AG09309 (cell line): ENCODE data around the gene FUT9.
"Not testable (repeated sequence)": the region's sequence is repeated elsewhere in the genome, so short reads cannot be mapped to it uniquely, and the experiment has no call there.

Experiments used
- DNase-seq: peaks from one replicate; pipeline ENCODE4 v3.0.0-alpha.2; 2010; ENCODE audit warnings: low read depth
- H3K4me3 ChIP-seq: 2 replicates; pipeline ENCODE4 v1.5.1; 2011; ENCODE audit warnings: mild to moderate bottlenecking, low read depth, low read length, moderate library complexity; ENCODE audit not compliant: control insufficient read depth
- TF ChIP-seq, protein P1 (sequence below): IDR thresholded peaks from 2 replicates; pipeline ENCODE4 v1.5.1; 2011; ENCODE audit warnings: mild to moderate bottlenecking, low read depth, low read length, inconsistent platforms; ENCODE audit not compliant: insufficient read depth, control insufficient read depth; ENCODE audit errors: missing control alignments

The FUT9 gene

DNA sequence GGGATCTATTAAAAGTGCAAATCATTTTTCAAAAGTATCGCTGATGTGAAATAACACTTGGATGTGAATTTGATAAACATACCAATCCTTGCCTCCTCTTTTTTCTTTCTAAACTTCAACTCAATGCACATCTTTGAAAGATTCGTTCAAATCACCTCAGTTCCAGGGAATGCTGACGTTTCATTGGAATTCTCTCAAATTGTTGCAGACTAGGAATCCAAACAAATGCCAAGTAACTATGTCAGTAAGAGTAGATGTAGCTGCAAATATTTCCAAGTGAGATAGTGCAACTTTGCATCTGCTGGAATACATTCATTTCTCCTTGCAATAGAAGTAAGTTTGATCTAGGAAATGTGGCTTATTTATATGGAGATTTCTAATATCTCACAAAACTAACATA lies 220.7 kb downstream of the FUT9 start:
- no peak overlapping the region for H3K4me3 ChIP-seq
- TF ChIP-seq, protein P1, sequence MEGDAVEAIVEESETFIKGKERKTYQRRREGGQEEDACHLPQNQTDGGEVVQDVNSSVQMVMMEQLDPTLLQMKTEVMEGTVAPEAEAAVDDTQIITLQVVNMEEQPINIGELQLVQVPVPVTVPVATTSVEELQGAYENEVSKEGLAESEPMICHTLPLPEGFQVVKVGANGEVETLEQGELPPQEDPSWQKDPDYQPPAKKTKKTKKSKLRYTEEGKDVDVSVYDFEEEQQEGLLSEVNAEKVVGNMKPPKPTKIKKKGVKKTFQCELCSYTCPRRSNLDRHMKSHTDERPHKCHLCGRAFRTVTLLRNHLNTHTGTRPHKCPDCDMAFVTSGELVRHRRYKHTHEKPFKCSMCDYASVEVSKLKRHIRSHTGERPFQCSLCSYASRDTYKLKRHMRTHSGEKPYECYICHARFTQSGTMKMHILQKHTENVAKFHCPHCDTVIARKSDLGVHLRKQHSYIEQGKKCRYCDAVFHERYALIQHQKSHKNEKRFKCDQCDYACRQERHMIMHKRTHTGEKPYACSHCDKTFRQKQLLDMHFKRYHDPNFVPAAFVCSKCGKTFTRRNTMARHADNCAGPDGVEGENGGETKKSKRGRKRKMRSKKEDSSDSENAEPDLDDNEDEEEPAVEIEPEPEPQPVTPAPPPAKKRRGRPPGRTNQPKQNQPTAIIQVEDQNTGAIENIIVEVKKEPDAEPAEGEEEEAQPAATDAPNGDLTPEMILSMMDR: no peak
- DNase-seq: no peak

DNA sequence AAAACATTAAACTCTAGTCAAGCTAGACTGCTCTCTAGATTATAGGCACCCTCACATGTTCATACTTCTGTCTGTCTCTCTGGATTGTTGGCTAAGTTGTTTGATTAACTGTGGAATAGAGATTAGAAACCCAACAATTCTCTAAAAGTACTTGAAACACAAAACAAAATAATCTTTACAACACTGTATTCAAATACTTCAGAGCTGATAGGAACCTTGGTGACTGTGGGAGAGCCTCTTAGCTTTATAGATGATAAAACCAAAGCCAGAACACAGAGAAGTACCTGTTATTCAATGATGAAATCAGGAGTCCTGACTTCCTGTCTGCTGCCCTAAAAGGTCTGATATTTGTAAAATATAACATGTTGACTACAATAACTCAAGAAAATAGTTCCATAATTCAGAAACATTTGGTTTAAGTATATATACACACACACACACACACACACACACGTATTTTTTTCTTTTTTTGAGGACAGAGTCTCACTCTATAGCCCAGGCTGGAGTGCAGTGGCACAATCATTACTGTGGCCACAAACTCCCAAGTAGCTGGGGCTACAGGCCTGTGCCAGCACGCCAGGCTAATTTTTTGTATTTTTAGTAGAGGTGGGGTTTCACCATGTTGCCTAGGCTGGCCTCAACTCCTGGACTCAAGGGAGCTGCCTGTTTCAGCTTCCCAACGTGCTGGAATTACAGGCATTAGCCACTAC lies 222.0 kb downstream of the FUT9 start:
- DNase-seq: no peak
- TF ChIP-seq, protein P1: no peak
- no peak overlapping the region for H3K4me3 ChIP-seq

DNA sequence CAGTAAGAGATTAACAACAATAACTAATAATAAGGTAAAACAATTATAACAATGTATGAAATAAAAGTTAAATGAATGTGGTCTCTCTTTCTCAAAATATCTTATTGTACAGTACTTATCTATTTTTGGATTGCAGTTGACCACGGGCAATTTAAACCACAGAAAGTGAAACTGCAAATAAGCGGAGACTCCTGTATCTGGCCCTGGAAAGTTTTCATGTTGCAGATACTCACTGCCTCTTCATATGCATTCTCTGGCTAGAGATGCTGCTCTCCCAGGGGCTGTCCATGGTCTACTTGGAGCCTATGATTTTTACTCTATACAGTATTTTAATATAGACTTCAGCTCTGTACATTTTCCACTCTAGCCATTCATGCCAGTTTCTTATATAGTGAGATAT lies 230.8 kb downstream of the FUT9 start:
- no peak overlapping the region for H3K4me3 ChIP-seq
- no peak for DNase-seq
- TF ChIP-seq, protein P1: no peak

DNA sequence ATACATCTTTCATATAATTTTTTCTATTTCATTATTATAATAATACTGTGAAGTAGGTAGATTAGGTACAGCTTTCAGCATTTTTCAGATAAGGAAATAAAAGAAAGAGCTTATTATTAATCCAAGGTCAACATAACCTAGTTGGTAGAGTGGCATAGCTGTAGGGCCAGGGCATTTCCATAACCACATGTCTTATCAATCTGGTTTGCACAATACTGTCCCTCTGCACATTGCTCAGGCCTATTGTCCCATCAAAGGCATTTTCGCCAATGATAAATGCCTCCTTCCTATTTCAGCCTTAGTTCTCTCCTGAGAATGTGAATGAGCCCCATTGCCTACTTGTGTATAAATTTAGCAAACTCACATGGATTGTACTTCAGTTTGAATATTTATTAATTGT lies 234.0 kb downstream of the FUT9 start:
- no peak overlapping the region for H3K4me3 ChIP-seq
- TF ChIP-seq, protein P1: no peak
- DNase-seq: no peak

DNA sequence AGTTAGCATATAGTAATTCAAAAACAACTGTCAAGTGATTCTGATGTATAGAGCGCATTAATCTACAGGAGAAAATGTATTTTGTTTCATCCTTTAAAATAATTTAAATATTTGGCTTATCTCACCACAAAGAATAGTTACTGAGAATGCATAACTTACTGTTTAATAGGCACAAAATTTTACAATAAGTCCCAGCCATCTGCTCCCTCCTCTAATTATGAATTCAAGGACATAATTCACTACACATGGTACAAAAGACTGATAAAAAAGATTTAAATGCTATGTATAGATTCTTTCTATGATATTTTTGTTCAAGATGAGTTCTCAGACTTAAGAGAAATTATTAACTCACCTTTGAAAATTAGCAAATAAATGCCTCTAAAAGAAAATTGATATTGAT lies 242.0 kb downstream of the FUT9 start:
- DNase-seq: no peak
- no peak overlapping the region for H3K4me3 ChIP-seq
- TF ChIP-seq, protein P1: no peak

DNA sequence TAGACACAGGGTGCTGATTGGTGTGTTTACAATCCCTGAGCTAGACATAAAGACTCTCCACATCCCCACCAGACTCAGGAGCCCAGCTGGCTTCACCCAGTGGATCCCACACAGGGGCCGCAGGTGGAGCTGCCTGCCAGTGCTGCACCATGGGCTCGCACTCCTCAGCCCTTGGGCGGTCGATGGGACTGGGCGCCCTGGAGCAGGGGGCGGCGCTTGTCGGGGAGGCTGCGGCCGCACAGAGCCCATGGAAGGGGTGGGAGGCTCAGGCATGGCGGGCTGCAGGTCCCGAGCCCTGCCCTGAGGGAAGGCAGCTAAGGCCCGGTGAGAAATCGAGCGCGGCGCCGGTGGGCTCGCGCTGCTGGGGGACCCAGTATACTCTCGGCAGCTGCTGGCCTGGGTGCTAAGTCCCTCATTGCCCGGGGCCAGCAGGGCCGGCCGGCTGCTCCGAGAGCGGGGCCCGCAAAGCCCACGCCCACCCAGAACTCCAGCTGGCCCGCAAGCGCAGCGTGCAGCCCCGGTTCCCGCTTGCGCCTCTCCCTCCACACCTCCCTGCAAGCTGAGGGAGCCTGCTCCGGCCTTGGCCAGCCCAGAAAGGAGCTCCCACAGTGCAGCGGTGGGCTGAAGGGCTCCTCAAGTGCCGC lies 245.1 kb downstream of the FUT9 start:
- H3K4me3 ChIP-seq, DNase-seq: not testable (repeated sequence)
